Lung (tissue), 12 donors: ENCODE data around the gene SLC9A5. TPM values are rescaled to one million over a fixed set of nuclear protein-coding genes. Genes with fewer than 3 reads are reported as not detected.

Experiments used
- ATAC-seq: fragments of 200-7000 bp; cut with Tn5 transposase; one replicate; pipeline ENCODE4 v1.9.1; 2020; ENCODE audit warnings: moderate number of reproducible peaks; ENCODE audit not compliant: insufficient read depth, low FRiP score
- DNase-seq, 3 donors: peaks; one replicate each; pipeline ENCODE4 v3.0.0-alpha.2; 2013 to 2017
- H3K27ac ChIP-seq, 2 donors: one replicate each; pipeline ENCODE4 v1.5.1; 2013; ENCODE audit warnings: mild to moderate bottlenecking in 2 of 2, moderate library complexity in 2 of 2, control low read depth in 1 of 2, inconsistent platforms in 1 of 2, low read depth in 1 of 2, low read length in 1 of 2
- H3K27me3 ChIP-seq, 3 donors: one replicate each; pipeline ENCODE4 v1.5.1; 2013; ENCODE audit warnings: low read length in 2 of 3; ENCODE audit not compliant: control insufficient read depth in 3 of 3, insufficient read depth in 3 of 3
- H3K36me3 ChIP-seq, 4 donors: one replicate each; pipeline ENCODE4 v1.5.1; 2013; ENCODE audit warnings: low read length in 4 of 4, mild to moderate bottlenecking in 1 of 4, moderate library complexity in 1 of 4; ENCODE audit not compliant: control insufficient read depth in 4 of 4, insufficient read depth in 4 of 4
- H3K4me1 ChIP-seq, 5 donors: one replicate each; pipeline ENCODE4 v1.5.1; 2013; ENCODE audit warnings: low read length in 5 of 5, mild to moderate bottlenecking in 2 of 5, moderate library complexity in 1 of 5; ENCODE audit not compliant: control insufficient read depth in 5 of 5, insufficient read depth in 5 of 5
- H3K4me3 ChIP-seq: one replicate; pipeline ENCODE4 v1.5.1; 2013; ENCODE audit warnings: mild to moderate bottlenecking, control low read depth, moderate library complexity
- H3K9ac ChIP-seq, 2 donors: one replicate each; pipeline ENCODE4 v1.5.1; 2013; ENCODE audit warnings: low read length in 2 of 2, control low read depth in 1 of 2; ENCODE audit not compliant: insufficient read depth in 1 of 2
- H3K9me3 ChIP-seq, 4 donors: one replicate each; pipeline ENCODE4 v1.5.1; 2013; ENCODE audit warnings: low read length in 3 of 4, mild to moderate bottlenecking in 1 of 4, moderate library complexity in 1 of 4; ENCODE audit not compliant: control insufficient read depth in 4 of 4, insufficient read depth in 3 of 4
- CTCF ChIP-seq: IDR thresholded peaks from 2 replicates; pipeline ENCODE4 v1.5.1; 2012; ENCODE audit warnings: mild to moderate bottlenecking; ENCODE audit errors: control extremely low read depth, extremely low read depth
- WGBS, 2 donors: extraction: QIAGEN DNeasy Blood & Tissue Kit; methylation state at CpG; one replicate each; pipeline ENCODE4 v1.1.7; 2013; 5-methylcytosine and 5-hydroxymethylcytosine counted together
- polyA plus RNA-seq, 2 donors: library from polyadenylated mRNA; stranded (reverse); fragments of 200-250 nt; gene quantifications; one replicate each; pipeline ENCODE4 v1.2.1, GENCODE V29; 2013
- total RNA-seq, 2 donors: library from RNA; depleted of rRNA in 1 of 2; stranded (reverse); fragments of >200 nt in 1 of 2; gene quantifications; one replicate each; pipeline ENCODE4 v1.2.1, GENCODE V29; 2014 to 2021
- donor health status: control.
- donor health status: control.
- donor health status: Bipolar disorder and iron deficiency.
- donor health status: healthy.
- donor health status: DM: yes; HTN: yes; CAD: no.

SLC9A5 gene
- total and polyA plus RNA-seq, 4 donors = 1.2 to 5.9 (median 3.3) TPM

DNA sequence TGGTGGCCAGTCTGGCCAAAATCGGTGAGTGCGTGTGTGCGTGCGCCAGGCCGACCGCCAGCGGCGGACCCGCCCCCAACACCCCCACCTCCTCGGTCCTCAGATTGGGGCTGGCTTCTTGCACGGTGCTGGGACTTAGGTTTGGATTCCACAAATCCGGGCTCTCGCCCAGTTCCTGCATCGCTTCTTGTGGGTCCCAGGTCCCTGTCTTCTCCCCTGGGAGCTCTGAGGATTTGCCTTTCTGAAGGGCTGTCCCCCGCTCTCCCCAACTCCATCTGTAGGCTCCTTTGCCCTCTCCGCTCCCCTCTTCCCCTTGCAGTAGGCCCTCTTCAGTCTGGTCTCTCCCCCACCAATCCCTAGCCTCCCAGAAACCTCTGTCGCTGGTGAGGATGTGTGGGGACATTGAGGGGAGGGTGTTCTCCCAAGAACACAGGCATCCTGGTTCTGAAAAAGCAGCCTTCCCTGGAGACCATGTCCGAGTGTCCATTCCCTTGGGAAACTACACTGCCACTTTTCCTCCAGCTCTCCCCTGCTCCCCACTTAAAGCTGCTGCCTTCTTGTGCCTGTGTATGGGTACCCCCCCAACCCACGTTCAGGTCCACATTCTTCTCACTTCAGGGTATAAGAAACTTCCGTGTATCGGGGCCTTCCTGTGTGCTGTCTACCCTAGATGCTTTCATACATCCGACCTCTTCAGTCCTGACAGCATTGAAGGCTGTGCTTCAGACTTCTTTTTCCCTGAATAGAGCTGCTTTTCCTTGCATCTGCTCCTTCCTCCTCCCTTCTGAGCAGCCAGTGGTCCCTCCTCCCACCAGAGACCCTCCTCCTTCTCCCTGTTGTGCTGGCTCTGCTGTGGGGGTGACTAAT is 632 bp downstream of the SLC9A5 start:
- Histone ChIP-seq H3K4me1 (peaks cover 6 to 42% (median 16%) of the 10 kb centered on the region in 5 donors), H3K9ac (peak overlapping the region in 1 of 2 donors; percentile 24), H3K9me3 (no peaks in the 10 kb centered on the region), H3K36me3 (peaks cover 0 to 14% (median 2%) of the 10 kb centered on the region in 4 donors), H3K27me3 (no peaks in the 10 kb centered on the region), H3K27ac (no peak overlapping the region), H3K4me3 (peak overlapping the region; percentile 5)
- ATAC-seq (no peak), DNase-seq (peak; percentile 45 to 70 (median 67))
- 32 to 35% methylated on average over 22 of the region's 22 CpGs for WGBS, 2 donors
- TF ChIP-seq CTCF = no peak

DNA sequence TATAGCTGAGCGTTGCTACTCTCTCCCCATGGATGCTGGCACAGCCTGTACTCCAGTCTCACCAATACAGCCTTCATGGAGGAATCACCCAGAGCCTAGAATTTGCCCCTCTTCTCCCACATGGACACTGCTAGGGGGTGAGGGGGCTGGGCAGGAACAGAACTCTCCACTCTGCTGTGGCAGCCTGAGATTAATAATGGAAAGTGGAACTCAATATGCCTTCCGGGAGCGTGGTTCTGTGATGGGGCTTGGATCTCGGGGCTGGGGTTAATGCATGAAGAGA is 1.2 kb downstream of the SLC9A5 start:
- Histone ChIP-seq H3K36me3 (peaks cover 0 to 13% (median 2%) of the 10 kb centered on the region in 4 donors), H3K9me3 (no peaks in the 10 kb centered on the region), H3K4me3 (no peak overlapping the region), H3K9ac (no peak overlapping the region), H3K4me1 (peaks cover 4 to 36% (median 10%) of the 10 kb centered on the region in 5 donors), H3K27ac (no peak overlapping the region), H3K27me3 (no peaks in the 10 kb centered on the region)
- no peak for DNase-seq
- 86 to 88% methylated on average over 4 of the region's 4 CpGs for WGBS, 2 donors
- TF ChIP-seq CTCF = no peak
- ATAC-seq = no peak

DNA sequence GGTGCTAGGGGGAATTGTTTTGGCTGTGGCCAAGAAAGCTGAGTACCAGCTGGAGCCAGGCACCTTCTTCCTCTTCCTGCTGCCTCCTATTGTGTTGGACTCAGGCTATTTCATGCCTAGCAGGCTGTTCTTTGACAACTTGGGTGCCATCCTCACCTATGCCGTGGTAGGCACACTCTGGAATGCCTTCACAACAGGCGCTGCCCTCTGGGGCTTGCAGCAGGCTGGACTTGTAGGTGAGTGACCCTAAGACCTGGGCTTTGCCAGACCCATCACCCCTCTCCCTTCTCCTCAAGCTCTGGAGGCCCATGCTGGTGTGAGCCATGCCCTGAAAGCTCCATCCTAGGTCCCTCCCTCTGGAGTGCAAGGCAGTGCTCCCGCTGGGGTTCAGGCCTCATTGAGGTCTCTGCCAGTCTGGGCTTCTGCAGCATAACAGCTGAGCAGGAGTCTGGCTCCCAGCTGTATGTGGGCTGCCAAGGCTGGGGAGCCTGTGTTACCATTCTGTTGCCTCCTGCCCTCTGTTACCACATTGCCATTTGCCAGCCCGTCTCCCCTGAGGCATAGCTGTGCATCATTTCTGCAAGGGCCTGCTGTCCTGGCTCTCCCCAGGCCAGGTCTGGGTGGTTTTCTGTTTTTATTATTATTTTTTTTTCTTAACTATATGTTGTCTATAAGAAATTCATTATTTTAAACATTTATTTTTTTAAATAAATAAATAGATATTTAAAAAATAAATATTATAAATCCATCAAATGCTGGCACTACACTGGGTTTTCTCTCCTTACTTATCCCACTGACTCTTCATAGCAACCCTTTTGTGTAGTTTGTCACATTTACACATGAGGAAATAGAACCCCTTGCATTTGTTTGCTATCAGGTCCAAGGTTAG is 4.1 kb downstream of the SLC9A5 start:
- Histone ChIP-seq H3K27ac (no peak overlapping the region), H3K9ac (no peak overlapping the region), H3K36me3 (peaks cover 0 to 22% (median 4%) of the 10 kb centered on the region in 4 donors), H3K4me1 (peaks cover 0 to 23% (median 3%) of the 10 kb centered on the region in 5 donors), H3K9me3 (no peaks in the 10 kb centered on the region), H3K27me3 (no peaks in the 10 kb centered on the region), H3K4me3 (no peak overlapping the region)
- 94 to 99% methylated on average over 4 of the region's 4 CpGs for WGBS, 2 donors
- DNase-seq = no peak
- TF ChIP-seq CTCF = no peak
- no peak for ATAC-seq
